ENCODE data around the gene FOXA3.

DNA sequence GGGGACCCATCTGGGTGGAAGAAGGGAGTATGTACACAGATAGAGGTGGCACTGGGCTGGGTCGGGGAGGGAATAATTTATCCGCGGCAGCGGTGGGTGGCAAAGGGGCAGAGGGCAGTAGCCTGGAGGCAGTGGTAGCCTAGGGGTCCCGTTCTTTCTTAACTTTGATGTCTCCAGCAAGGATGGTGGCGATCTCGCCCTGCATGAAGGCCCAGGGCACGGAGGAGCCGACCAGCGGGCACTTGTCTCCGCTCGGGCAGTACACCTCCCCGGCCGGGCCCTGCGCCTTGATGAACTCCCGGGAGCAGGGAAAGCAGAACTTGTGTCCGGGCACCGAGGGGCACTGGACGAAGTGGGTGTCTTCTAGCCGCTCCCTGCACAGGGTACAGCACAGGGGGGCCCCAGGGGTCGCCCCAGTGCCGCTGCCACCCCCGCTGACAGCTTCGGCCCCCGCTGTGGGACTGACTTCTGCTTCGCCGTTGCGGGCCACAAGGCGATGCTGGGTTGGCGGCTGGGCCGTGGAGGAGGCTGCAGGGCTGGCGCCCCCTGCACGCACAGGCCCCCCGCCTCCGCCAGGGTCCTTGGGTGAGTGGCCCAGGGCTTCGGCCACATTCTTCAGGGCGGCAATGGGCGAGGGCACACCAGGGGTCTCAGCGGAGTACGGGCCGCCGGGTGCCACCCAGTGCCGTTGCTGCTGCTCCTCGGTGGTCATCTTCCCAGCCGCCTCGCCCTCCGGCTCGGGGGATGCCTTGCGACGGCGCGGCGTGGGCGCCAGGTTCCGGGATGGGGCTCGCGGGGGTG lies 20.0 kb downstream of the FOXA3 start:
- TF ChIP-seq POLR2A (IDR thresholded peaks at IDR 0.05; ENCODE audit: low read length) (no peak), JUN (IDR thresholded peaks at IDR 0.05) (no peak), EP300 (IDR thresholded peaks at IDR 0.05) (no peak), CTCF (IDR thresholded peaks at IDR 0.05) (no peak), SREBF2 (IDR thresholded peaks at IDR 0.05) (no peak), SMC3 (IDR thresholded peaks at IDR 0.05) (no peak), EHMT2 (IDR thresholded peaks at IDR 0.05; ENCODE audit: low read depth) (no peak), MAX (IDR thresholded peaks at IDR 0.05) (no peak)
- TF ChIP-seq, protein P1, sequence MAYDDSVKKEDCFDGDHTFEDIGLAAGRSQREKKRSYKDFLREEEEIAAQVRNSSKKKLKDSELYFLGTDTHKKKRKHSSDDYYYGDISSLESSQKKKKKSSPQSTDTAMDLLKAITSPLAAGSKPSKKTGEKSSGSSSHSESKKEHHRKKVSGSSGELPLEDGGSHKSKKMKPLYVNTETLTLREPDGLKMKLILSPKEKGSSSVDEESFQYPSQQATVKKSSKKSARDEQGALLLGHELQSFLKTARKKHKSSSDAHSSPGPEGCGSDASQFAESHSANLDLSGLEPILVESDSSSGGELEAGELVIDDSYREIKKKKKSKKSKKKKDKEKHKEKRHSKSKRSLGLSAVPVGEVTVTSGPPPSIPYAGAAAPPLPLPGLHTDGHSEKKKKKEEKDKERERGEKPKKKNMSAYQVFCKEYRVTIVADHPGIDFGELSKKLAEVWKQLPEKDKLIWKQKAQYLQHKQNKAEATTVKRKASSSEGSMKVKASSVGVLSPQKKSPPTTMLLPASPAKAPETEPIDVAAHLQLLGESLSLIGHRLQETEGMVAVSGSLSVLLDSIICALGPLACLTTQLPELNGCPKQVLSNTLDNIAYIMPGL (CRISPR knock-in tag; IDR thresholded peaks at IDR 0.05; ENCODE audit: borderline replicate concordance): no peak
